Regular cardiac myocyte (primary cell): ENCODE results near the gene RASA4B. TPM values are rescaled to one million over a fixed set of nuclear protein-coding genes. Genes with fewer than 3 reads are reported as not detected.

Experiments
- total RNA-seq: library from RNA; depleted of rRNA; stranded (reverse); fragments of >200 nt; gene quantifications from 2 replicates; pipeline ENCODE4 v1.2.3, GENCODE V29; 2014

RASA4B gene
- 2.0 and 2.9 TPM in 2 replicates for total RNA-seq

GRCh38 chr7:102517550-102518147, at the start of gene RASA4B:
RASA4B (minus strand) TSS chr7:102517777; CDS start chr7:102517710, 67 bp downstream.

GRCh38 chr7:102550808-102551422, 33.3 kb upstream of the RASA4B start, which contains the start of gene SPDYE2:
SPDYE2 (plus strand) TSS chr7:102551226; CDS start chr7:102553256, 2,030 bp downstream.

DNA sequence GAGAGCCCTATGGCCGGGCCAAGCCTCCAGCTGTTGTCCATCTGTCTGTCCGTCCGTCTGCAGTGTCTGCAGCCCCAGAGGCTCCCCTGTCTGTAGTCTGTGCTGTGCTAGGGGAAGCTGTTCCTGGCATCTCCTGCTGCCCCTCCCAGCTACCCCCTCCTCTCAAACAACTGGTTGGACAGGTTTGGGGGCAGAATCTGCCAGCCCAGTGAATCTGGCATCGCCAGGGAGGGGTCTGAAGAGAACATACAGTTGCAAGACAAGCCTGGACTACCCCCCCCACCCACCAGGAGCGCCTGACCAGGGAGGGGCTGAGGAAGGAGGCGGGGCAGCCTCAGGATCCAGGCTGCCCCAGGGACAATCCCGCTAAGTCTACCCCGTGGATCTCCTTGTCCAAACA, 26.0 kb upstream of the RASA4B start, which contains the start of gene UPK3BL2:
Gene UPK3BL2 (minus strand): TSS at position 101 of the 400 bp plus-strand sequence. CDS start 60 bp downstream, at position 41.

GRCh38 chr7:102478314-102479208, 39.0 kb downstream of the RASA4B start, which contains the start of gene POLR2J:
POLR2J (minus strand) TSS chr7:102478922; CDS start chr7:102478860, 62 bp downstream.

GRCh38 chr7:102464577-102465280, 52.8 kb downstream of the RASA4B start, which contains the start of the genes ALKBH4 and LRWD1:
ALKBH4 (minus strand) TSS chr7:102464863; CDS start chr7:102464836, 27 bp downstream.
LRWD1 (plus strand) TSS chr7:102464984; CDS start chr7:102465081, 97 bp downstream.

DNA sequence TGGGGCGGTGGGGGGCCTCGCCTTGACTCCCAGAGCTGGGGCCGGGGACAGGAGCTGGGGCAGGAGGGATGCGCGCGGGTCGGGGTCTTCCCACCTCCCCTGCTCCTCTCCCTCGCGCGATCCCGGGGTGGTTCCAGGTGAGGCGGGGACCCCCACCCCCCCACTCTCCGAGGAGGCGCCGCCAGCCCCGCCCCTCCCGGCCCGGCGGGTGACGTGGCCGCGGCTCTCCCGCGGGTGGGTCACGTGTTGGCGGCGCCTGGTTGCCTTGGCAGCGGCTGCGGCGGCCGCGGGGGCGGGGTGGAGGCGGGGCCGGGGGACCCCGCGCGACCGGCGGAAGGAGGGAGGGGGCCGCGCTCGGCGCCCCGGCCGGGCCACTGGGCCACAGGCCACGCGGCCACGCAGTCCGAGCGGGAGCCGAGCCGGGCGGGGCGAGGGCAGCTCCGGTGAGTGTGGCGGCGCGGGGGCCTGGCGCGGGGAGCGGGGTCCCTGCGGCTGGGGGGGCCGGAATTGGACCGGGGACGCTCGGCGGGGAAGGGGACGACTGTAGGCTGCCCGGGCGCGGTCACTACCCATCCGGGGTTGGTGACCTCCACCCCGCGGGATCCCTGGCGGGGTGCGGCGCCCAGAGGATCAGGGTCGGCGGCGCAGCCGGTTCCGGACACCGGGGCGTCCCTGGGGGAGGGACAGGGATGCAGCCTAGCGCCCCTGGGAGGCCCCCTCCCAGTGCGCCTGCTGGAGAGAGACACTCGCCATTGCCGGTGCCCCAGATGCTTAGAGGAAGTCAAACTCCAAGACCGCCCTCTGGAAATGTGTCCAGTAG, 84.1 kb downstream of the RASA4B start, which contains the start of gene ORAI2:
Gene ORAI2 (plus strand): TSS at position 357 of the 820 bp plus-strand sequence. CDS start 5,382 bp downstream, outside the sequence.

Other genes with a start within 250 kb of the RASA4B start
- 1.2 and 4.8 TPM in 2 replicates for gene SH2B2, start 230.9 kb downstream of the RASA4B start, total RNA-seq
- not detected in 2 replicates for gene SPDYE6, start 161.3 kb downstream of the RASA4B start, total RNA-seq
- gene PRKRIP1, start 121.4 kb downstream of the RASA4B start, total RNA-seq, result 13.8 and 20.9 TPM in 2 replicates
- 34.4 and 74.2 TPM in 2 replicates for gene ORAI2, start 84.2 kb downstream of the RASA4B start, total RNA-seq
- gene ALKBH4, start 52.9 kb downstream of the RASA4B start, total RNA-seq, result 10.7 and 16.3 TPM in 2 replicates
- 13.5 and 22.8 TPM in 2 replicates for gene LRWD1, start 52.8 kb downstream of the RASA4B start, total RNA-seq
- gene POLR2J, start 38.9 kb downstream of the RASA4B start, total RNA-seq, result 20.3 and 42.2 TPM in 2 replicates
- 0.96 and 1.7 TPM in 2 replicates for gene UPK3BL2, start 25.9 kb upstream of the RASA4B start, total RNA-seq
- gene SPDYE2, start 33.4 kb upstream of the RASA4B start, total RNA-seq, result not detected in 2 replicates
- gene POLR2J3, start 54.8 kb upstream of the RASA4B start, total RNA-seq, result 17.6 and 18.9 TPM in 2 replicates
- 8.1 and 9.3 TPM in 2 replicates for gene RASA4, start 99.0 kb upstream of the RASA4B start, total RNA-seq
- 1.7 and 6.5 TPM in 2 replicates for gene UPK3BL1, start 125.0 kb upstream of the RASA4B start, total RNA-seq
- gene SPDYE2B, start 132.5 kb upstream of the RASA4B start, total RNA-seq, result not detected in 2 replicates
- 0.85 and 1.7 TPM in 2 replicates for gene POLR2J2, start 153.9 kb upstream of the RASA4B start, total RNA-seq
- gene FAM185A, start 231.2 kb upstream of the RASA4B start, total RNA-seq, result 6.7 and 8.7 TPM in 2 replicates